ENCODE results near the gene TP53I13.

The TP53I13 gene

GRCh38 chr17:29582254-29582765 is 13.8 kb downstream of the TP53I13 start:
- DNase-seq = no peak

- no peak for DNase-seq
Measured at GRCh38 chr17:29582772-29583171, 14.3 kb downstream of the TP53I13 start.

- DNase-seq = no peak
Measured at GRCh38 chr17:29583324-29584248, 15.1 kb downstream of the TP53I13 start.

- no peak for DNase-seq
Measured at GRCh38 chr17:29584452-29585079, 16.1 kb downstream of the TP53I13 start.

GRCh38 chr17:29585080-29585751 is 16.7 kb downstream of the TP53I13 start:
- DNase-seq = no peak

- no peak for DNase-seq
Measured at GRCh38 chr17:29586676-29587469, 18.4 kb downstream of the TP53I13 start.

- DNase-seq = no peak
Measured at GRCh38 chr17:29587591-29587990, 19.1 kb downstream of the TP53I13 start.

- DNase-seq = no peak
Measured at GRCh38 chr17:29588017-29588561, 19.6 kb downstream of the TP53I13 start.

- DNase-seq = peak; percentile 58
Measured at GRCh38 chr17:29588562-29589411, 20.3 kb downstream of the TP53I13 start.

- DNase-seq = peak; percentile 94
Measured at GRCh38 chr17:29589524-29590410, 21.3 kb downstream of the TP53I13 start, which contains the start of gene GIT1. TSS of gene GIT1 (minus strand) at chr17:29589648. CDS start at chr17:29589378, 270 bp downstream.

GRCh38 chr17:29590411-29591145 is 22.1 kb downstream of the TP53I13 start:
- DNase-seq = peak; percentile 58

GRCh38 chr17:29591146-29591736 is 22.7 kb downstream of the TP53I13 start:
- DNase-seq = peak; percentile 62

GRCh38 chr17:29591737-29592608 is 23.5 kb downstream of the TP53I13 start:
- DNase-seq = peak; percentile 86

GRCh38 chr17:29592850-29593551 is 24.5 kb downstream of the TP53I13 start, which contains the start of gene ANKRD13B:
TSS of gene ANKRD13B (plus strand) at chr17:29593132. CDS start at chr17:29593622, 490 bp downstream.
- DNase-seq = peak; percentile 52

GRCh38 chr17:29593591-29594518 is 25.4 kb downstream of the TP53I13 start:
- peak; percentile 60 for DNase-seq
